Hindlimb muscle (tissue), 1 donor: Measurements from ENCODE around the gene FGFR3. TPM values are rescaled to one million over a fixed set of nuclear protein-coding genes. Genes with fewer than 3 reads are reported as not detected.

ENCODE experiments used
- DNase-seq: peaks from one replicate; pipeline ENCODE4 v3.0.0-alpha.2; 2013
- polyA plus RNA-seq: library from polyadenylated mRNA; unstranded; fragments of 120-200 nt; gene quantifications from one replicate; pipeline ENCODE4 v1.2.1, GENCODE V29; 2013; ENCODE audit not compliant: insufficient read length

The FGFR3 gene
- polyA plus RNA-seq, 1 donor: 1.8 TPM

DNA sequence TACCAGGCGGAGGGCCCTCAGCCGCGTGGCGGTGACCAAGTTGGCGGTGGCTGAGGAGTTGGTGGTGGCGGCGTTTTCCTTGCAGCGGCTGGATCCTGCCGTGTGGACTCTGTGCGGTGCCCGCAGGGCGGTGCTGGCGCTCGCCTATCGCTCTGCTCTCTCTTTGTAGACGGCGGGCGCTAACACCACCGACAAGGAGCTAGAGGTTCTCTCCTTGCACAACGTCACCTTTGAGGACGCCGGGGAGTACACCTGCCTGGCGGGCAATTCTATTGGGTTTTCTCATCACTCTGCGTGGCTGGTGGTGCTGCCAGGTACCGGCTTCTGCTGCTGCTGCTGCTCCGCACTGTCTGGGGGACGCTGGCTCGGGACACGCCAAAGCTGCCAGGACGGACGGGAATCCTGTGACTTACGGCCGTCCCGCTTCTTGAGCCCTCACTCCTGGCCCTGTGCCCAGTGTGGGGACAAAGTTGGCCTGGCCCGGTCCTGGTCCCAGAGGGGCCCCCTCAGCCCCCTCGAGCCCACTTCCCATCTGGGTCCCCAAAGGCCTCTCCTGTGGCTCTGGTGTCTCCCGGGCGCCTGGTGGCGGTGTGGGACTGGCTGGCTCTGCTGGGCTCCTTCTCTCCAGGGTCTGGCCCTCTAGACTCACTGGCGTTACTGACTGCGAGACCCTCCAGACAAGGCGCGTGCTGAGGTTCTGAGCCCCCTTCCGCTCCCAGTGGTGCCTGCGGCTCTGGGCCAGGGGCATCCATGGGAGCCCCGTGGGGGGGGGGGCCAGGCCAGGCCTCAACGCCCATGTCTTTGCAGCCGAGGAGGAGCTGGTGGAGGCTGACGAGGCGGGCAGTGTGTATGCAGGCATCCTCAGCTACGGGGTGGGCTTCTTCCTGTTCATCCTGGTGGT, 10.7 kb downstream of the FGFR3 start:
- DNase-seq: no peak

DNA sequence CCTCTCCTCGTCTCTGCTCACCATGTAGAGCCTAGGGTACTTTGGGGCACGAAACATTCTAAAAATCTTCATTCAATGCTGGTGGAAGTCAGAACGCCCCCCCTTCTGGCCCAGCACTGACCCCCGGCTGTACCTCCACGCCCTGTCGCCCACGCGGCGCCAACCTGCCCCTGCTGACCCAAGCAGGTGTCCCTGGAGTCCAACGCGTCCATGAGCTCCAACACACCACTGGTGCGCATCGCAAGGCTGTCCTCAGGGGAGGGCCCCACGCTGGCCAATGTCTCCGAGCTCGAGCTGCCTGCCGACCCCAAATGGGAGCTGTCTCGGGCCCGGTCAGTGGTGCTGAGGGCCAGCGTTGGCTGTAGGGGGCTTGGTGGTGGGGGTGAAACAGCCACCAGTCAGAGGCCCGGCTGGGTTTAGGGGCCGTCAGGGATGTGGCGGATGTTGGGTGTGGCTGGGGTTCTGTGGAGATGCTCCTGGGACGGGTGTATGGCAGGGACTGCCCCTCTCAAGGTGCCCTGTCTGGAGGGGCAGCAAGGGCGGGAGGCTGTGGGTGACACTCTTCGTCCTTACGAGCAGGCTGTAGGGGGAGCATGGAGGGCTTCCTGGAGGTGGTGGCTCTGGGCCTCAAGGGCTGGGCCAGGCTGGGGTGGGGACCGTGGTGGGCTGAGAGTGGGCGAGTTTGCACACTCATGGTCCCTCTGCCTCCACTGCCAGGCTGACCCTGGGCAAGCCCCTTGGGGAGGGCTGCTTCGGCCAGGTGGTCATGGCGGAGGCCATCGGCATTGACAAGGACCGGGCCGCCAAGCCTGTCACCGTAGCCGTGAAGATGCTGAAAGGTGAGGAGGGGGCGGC, 11.8 kb downstream of the FGFR3 start:
- DNase-seq: no peak

DNA sequence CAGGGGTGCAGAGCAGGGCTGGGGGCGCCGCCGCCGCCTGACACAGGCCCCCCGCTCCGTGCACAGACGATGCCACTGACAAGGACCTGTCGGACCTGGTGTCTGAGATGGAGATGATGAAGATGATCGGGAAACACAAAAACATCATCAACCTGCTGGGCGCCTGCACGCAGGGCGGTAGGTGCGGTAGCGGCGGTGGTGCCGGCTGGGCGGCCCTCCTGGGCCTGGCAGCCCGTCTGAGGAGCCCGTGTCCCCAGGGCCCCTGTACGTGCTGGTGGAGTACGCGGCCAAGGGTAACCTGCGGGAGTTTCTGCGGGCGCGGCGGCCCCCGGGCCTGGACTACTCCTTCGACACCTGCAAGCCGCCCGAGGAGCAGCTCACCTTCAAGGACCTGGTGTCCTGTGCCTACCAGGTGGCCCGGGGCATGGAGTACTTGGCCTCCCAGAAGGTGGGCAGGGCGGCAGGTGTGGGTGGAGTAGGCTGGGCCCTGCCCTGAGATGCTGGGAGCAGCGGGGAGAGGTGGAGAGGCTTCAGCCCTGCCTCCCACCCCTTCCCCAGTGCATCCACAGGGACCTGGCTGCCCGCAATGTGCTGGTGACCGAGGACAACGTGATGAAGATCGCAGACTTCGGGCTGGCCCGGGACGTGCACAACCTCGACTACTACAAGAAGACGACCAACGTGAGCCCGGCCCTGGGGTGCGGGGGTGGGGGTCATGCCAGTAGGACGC, 12.6 kb downstream of the FGFR3 start:
- DNase-seq: no peak

DNA sequence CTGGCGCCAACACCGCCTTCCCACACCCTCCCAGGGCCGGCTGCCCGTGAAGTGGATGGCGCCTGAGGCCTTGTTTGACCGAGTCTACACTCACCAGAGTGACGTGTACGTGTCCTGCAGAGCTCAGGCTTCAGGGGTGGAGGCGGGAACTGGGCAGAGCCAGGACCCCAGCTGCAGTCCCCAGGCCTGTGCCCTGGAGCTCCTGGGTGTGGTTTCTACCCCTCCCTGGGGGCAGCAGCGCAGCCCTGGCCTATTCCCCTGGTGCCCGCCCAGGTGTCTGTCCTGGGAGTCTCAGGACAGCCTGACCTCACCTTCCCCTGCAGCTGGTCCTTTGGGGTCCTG, 13.1 kb downstream of the FGFR3 start:
- no peak for DNase-seq

DNA sequence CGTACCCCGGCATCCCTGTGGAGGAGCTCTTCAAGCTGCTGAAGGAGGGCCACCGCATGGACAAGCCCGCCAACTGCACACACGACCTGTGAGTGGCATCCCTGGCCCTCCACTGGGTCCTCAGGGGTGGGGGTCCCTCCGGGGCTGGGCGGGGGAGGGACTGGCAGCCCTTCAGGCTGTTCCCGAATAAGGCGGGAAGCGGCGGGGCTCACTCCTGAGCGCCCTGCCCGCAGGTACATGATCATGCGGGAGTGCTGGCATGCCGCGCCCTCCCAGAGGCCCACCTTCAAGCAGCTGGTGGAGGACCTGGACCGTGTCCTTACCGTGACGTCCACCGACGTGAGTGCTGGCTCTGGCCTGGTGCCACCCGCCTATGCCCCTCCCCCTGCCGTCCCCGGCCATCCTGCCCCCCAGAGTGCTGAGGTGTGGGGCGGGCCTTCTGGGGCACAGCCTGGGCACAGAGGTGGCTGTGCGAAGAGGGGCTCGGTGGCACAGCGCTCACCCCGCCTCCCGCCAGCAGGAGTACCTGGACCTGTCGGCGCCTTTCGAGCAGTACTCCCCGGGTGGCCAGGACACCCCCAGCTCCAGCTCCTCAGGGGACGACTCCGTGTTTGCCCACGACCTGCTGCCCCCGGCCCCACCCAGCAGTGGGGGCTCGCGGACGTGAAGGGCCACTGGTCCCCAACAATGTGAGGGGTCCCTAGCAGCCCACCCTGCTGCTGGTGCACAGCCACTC, 13.7 kb downstream of the FGFR3 start:
- no peak for DNase-seq

DNA sequence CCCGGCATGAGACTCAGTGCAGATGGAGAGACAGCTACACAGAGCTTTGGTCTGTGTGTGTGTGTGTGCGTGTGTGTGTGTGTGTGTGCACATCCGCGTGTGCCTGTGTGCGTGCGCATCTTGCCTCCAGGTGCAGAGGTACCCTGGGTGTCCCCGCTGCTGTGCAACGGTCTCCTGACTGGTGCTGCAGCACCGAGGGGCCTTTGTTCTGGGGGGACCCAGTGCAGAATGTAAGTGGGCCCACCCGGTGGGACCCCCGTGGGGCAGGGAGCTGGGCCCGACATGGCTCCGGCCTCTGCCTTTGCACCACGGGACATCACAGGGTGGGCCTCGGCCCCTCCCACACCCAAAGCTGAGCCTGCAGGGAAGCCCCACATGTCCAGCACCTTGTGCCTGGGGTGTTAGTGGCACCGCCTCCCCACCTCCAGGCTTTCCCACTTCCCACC, 14.3 kb downstream of the FGFR3 start:
- DNase-seq: no peak

DNA sequence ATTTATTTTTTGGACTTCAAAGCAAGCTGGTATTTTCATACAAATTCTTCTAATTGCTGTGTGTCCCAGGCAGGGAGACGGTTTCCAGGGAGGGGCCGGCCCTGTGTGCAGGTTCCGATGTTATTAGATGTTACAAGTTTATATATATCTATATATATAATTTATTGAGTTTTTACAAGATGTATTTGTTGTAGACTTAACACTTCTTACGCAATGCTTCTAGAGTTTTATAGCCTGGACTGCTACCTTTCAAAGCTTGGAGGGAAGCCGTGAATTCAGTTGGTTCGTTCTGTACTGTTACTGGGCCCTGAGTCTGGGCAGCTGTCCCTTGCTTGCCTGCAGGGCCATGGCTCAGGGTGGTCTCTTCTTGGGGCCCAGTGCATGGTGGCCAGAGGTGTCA, 15.3 kb downstream of the FGFR3 start:
- no peak for DNase-seq

DNA sequence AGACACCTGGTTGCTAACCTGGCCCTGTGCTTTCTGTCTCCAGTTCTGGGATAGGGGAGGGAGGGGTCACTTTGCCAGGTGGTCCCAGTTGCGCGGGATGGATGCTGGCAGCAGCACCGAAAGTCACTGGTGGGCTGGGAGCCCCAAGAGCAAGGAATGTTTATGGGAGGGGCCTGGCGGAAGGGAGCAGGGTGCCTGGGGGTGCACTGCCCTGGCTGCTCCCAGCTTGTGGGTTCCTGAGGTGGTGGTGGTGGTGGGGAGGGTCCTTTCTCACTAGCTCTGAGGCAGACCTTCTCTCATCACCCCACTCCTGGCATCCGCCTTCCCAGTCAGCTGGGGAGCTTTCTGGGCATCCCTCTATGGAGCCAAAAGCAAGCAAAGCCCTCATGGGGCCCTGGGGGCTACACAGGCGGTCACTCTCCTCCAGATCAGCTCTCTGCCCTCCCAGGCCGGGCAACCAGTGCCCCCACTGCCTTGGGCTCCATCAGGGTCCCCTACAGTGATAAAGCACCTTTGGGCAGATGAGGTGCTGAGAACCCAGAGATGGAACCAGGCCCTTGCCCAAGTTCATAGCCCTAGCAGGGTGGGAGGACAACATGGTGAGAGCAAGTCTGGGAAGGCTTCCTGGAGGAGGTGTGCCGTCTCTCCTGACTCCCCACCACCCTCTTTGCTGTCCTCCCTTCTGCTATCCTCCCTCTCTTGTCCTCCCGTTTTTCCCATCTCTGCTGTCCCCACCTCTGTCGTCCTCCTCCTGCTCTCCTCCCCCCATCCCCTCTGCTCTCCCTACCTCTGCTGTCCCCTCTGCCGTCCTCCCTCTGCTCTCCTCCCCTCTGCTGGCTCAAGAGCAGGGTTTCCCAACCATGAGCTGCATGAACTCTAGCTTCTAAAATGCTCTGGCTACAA, 16.0 kb downstream of the FGFR3 start:
- no peak for DNase-seq

DNA sequence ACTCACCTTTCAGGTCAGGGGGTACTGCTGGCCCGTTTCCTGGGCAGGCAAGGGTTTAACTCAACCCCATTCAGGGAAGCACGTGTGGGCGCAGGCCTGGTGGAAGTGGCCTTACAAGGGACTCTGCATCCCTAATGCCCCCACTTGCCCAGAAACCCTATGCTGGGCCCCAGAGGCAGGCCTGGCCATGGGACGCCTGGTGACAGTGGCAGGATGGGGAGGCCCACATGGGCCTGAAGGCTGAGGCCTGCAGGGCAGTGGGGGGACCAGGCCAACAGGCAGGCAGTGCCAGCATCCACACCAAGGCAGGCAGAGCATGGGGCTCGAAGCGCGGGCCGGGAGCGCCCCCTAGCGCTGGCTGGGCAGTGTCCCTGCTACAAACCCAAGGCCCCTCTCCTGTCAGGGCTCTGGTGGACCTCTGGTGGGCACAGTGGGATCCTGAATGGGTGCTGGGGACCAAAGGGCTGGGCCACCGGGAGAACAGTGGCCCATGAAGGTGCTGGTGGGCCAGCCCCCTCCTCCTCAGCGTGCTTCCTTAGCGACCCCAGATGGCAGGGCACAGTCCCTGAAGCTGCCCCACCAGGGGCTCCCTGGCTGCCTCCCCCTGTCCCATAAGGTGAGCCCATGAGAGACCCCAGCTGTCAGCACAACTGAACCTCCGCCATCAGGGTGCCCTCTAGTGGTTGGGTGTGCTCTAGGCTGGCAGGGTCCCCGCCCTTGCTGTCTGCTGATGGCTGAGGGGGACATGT, 16.8 kb downstream of the FGFR3 start:
- DNase-seq: peak; percentile 52

DNA sequence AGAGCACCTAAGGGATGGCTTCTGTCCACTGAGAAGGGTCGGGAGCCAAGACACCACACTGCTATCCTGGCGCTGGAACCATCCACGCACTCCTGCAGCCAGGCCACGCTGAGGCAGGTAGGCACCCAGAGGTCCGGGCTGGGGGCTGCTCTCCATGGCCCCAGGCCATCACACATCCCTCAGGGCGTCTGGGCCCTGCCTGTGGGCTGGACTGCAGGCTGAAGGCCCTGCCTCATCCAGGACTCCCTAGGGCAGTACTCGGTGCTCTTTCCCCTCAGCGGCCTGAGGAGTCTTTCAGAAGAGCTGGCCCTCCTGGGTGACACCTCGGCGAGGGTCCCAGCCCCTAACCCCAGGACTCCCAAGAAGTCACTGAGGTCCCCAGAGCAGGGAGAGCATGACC, 17.7 kb downstream of the FGFR3 start:
- no peak for DNase-seq

DNA sequence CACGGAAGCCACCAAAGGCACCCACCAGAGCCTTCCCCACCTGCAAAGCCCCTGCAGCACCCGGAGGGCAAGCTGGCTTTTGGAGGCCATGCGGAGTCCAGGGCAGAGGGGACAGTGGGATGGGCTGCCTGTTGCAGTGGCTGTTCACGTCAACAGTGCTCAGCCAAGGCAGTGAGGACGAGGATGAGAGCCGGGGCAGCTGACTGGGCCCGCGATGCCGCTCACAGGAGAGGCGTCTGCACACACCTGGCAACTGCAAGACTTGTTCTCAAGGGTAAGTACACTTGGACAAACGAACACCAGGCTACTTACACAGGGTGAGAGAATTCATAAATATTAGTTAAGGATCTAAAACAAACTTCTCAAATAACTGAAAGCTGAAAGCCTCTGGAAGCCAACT, 19.6 kb downstream of the FGFR3 start:
- no peak for DNase-seq

DNA sequence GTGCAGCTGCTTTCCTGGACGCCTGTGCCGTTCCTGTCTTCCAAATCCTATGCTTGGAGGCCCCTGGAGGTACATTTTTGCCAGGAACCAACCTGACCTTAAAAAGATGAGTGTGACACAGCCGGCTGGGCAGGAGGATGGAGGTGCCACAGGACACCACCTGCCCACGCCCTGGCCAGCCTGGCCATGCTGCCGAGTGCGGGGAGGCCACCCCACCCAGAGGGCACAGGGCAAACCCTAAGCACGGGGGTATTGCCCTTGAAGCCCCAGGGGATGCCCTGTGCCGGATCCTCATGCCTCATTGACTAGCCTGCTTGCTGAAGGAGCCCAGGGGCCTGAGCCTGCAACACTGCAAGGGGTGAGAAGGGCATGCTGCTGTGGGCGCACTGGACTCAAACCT, 20.1 kb downstream of the FGFR3 start:
- no peak for DNase-seq

DNA sequence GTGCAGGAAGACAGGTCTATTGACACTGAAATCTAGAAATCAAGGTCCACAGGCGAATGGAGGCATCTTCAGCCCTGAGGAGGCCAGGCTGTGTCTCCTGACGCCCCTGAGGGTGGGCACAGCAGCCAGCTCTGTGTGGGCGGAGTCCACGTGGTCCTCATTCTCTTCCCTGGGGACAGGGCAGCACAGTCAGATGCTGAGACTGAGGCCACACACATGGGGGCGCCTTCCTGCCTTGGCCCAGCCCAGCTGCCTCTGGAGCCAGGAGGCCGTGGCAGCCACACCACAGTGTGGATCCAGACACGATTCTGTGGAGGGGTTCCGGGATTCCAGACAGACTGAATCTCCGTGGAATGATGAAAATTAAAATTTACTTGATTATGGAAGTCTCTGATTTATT, 20.8 kb downstream of the FGFR3 start:
- DNase-seq: no peak

DNA sequence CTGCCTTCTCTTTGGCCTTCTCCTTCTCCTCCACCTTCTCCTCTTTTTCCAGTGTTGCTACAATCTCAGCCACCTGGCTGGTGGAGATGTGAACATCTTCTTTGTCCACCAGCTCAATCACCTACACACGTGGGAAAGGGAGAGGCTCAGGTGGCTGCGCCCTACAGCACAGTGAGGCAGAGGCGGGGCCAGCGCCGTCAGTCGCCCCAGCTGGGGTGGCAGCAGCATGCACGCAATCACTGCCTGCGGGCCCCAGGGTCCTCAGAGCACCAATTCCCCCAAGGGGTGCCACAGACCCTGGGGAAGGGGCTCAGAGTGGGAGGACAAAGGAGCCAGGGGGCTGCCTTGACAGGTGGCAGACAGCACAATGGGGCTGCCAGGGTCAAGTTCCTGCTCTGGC, 21.4 kb downstream of the FGFR3 start:
- DNase-seq: no peak

DNA sequence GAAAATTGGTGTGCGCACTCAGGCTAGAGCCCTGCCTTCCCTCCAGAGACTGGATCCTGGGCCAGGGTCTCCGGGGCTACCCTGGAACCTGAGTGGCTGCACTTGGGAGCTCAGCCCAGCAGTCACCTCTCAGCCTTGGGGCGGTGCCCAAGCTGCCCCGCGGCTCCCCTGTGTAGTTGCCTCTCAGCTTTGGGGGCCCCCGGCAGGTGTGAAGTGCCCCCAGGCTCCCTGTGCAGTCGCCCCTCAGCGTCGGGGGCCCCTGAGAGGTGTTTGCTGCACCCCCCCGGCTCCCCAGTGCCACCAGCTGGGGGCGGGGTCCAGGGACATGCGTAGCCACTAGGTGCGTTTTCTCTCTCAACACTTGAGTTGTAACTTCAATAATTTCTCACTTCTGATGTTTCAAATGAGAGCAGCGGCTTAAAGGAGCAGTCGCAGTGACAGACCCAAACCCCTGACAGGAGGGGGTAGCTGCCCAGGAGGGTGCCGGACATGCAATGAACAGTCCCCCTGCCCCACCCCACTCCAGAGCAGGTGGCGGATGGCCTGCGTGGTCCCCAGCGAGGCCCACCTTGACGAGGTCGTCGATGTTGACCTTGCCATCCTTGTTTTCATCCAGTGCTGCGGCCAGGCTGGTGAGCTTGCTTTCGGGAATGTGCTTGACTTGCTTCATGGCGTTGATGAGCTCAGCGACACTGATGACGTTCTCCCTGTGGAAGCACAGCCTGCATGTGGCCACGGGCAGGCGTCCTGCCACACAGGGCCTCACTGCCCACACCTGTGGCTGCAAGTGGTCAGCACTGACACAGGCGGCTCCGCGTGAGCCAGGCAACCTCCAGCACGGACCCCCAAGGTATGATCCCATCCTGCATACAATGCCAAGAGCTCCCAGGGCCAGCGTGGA, 22.3 kb downstream of the FGFR3 start:
- DNase-seq: no peak

DNA sequence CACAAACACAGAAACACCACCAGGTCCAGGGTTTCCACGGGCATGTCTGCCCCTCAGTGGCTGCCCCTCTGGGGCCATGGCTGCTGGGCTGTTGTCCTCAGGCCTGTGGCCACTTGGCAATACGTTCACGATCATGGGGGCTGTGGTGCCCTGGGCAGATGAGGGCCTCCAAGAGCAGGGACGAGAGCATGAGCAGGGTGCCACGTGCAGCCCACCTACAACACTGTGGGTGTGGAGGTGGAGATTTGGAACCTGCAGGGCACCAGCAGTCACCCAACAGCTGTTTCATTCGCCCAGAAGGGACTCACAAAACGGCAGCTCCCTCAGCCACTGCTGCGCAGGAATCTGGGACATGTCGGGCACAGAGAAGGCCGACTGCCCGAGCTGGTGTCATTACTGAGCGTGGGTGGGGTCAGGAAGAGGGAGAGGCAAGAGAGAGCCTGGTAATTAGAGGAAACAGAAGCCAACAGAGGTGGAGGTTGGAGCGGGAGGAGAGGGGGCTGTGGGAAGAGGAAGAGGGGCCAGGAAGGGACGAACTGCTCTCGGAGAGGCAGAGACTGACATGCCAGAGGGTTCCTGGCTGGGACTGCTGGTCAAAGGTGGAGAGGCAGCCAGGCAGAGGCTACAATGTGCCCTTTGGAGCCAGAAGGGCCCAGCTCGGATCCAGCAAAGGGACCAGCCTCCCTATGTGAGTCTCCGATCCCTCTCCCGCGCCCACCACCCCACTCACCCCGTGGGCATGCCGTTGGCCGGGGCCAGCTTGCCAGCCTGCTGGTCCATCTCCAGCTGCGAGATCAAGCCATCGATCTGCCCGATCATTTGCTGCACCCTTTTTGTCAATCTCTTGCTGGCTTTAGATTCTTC, 23.1 kb downstream of the FGFR3 start:
- DNase-seq: no peak

DNA sequence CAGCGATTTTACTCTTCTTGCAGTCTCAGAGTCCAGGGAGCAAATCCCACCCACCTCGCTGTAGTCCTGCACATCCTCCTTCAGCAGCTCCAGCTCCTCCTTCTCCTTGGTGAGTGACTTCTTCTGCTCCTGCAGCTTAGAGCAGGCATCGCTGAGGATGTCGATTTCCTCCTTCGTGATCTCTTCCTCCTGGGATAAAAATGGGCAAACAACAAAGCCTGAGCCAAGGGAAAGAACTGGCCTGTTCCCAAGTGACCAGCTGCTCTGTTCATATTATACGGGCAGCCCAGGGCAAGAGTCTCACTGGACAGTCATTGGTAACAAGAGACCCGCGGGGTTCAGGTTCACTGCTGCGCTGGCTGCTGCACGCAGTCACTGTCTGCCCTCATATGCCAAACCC, 26.2 kb downstream of the FGFR3 start:
- peak; percentile 29 for DNase-seq

DNA sequence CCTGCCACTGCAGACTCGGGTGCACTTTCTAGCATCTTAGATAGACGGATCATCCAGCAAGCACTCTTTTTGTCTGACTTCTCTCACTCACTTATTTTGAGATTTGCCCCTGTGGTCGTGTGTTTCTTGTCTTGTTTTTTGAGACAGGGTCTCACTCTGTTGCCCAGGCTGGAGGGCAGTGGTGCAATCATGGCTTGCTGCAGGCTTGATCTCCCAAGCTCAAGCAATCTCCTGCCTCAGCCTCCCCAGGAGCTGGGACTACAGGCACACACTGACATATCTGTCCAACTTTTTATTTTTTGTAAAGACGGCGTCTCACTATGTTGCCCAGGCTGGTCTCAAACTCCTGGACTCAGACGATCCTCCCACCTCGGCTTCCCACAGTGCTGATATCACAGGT, 26.7 kb downstream of the FGFR3 start:
- DNase-seq: no peak
